Measurements from ENCODE around the gene IKBKG.

IKBKG gene

DNA sequence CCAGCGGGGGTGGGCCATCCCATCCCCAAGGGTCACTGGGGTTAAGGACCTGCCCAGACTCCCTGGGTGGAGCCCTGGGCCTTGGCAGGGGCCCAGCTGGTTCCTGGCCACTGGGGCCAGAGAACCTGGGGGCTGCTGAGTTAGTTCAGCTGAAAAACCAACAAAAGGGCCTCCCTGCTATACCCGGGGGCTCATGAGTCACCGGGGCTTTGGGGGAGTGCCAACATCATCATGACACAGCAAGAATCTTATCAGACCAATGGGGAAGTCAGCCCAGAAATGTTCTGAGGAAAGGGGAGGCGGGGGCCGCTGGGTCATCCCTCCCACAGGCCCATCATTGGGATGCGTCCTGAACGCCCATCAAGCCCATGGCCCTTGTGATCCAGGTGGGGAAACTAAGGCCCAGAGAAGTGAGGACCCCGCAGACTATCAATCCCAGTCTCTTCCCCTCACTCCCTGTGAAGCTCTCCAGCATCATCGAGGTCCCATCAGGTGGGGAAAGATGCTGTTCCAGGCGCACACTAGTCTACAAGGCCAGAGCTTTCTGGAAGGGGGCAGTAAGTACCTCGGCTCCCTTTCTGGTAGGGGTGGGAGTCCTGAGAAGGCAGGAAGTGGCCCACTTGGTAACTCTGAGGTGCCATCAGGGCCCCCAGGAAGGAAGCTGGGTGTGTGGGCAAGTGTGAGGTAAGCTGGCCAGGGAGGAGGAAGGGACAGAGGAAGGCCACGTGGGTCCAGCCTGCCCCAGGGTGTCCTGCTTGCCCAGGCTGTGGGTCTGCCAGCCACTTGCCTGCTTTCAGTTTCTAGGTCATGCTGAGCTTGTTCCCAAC, 5.3 kb upstream of the IKBKG start:
- ChIA-PET CTCF (interaction anchor here (1.2 to 2.9 kb wide), 4 partner anchors 8 to 405 kb away, joined by 3 to 10 read pairs (median 6); partner anchors contain the start of gene RPL10), POLR2A (interaction anchor here (1.7 kb wide), 1 partner anchor 171 kb away, joined by 4 read pairs; no protein-coding TSS in a partner anchor)
- TF ChIP-seq, protein P1, sequence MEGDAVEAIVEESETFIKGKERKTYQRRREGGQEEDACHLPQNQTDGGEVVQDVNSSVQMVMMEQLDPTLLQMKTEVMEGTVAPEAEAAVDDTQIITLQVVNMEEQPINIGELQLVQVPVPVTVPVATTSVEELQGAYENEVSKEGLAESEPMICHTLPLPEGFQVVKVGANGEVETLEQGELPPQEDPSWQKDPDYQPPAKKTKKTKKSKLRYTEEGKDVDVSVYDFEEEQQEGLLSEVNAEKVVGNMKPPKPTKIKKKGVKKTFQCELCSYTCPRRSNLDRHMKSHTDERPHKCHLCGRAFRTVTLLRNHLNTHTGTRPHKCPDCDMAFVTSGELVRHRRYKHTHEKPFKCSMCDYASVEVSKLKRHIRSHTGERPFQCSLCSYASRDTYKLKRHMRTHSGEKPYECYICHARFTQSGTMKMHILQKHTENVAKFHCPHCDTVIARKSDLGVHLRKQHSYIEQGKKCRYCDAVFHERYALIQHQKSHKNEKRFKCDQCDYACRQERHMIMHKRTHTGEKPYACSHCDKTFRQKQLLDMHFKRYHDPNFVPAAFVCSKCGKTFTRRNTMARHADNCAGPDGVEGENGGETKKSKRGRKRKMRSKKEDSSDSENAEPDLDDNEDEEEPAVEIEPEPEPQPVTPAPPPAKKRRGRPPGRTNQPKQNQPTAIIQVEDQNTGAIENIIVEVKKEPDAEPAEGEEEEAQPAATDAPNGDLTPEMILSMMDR (IDR thresholded peaks at IDR 0.05; ENCODE audit: control extremely low read depth, extremely low read depth, low read depth, missing control alignments), result no peak
- no peak for DNase-seq (ENCODE audit: extremely low spot score)

DNA sequence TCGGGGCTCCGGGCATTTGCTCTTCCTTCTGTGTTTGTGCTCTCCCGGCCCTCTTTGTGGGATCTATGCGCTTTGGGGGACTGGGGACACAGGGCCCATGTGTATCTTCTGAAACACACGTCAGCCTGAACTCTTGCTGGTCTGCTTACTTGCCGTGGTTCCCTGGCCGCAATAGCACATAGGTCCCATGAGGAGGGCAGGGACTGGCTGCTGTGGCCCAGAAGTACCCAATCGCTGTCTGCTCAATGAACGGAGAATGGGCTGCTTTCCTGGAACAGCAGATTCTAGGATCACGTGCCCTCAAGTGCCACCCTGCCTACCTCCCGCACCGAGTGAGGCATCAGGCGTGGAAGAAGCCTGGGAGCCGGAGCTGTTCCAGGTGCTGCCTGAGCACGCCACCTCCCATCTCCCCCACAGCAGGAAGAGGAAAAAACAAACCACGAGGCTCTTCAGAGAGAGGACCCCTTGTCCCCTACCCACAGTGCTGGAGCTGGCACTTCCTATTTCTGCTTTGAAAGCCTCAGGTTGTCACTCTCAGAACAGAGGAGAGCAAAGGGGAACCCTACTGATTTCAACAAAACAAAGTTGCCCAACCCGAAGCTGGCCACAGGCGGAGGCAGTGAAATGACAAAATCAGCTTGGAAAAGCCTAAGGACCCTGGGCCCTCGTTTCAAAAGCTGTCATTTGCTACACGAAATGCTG, 4.5 kb upstream of the IKBKG start:
- ChIA-PET POLR2A (interaction anchor here (1.7 kb wide), 1 partner anchor 172 kb away, joined by 4 read pairs; no protein-coding TSS in a partner anchor), CTCF (interaction anchor here (0.9 to 2.9 kb wide), 5 partner anchors 9 to 406 kb away, joined by 3 to 10 read pairs (median 3); partner anchors contain the start of gene RPL10)
- TF ChIP-seq, protein P1 (IDR thresholded peaks at IDR 0.05; ENCODE audit: control extremely low read depth, extremely low read depth, low read depth, missing control alignments), result no peak
- no peak for DNase-seq (ENCODE audit: extremely low spot score)

DNA sequence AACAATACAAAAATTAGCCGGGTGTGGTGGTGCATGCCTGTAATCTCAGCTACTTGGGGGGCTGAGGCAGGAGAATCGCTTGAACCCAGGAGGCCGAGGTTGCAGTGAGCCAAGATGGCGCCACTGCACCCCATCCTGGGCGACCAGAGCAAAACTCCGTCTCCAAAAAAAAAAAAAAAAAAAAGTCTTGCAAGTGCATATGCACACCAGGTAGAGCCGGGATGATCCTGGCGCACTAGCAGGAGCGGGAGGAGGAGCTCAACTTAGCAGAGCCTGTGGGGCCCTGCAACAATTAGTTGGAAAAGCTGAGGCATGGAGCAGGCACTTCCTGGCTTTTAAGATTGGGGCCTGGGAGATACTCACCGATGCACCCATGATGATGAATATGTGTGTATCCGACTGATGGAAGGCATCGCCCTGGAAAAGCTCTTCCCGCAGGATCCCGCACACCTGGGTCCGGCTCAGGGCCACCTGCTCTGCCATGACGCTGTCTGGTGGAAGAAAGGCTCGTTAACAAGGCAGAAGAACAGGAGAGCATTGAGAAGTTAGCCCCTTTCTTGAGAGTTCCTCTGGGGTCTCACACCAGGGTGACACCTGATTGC, 1.6 kb upstream of the IKBKG start:
- no peak for DNase-seq (ENCODE audit: extremely low spot score)
- CTCF ChIA-PET, result interaction anchor here (1.7 kb wide), 1 partner anchor 18 kb away, joined by 5 read pairs; no protein-coding TSS in a partner anchor
- POLR2A ChIA-PET, result no interaction called here
- TF ChIP-seq, protein P1 (IDR thresholded peaks at IDR 0.05; ENCODE audit: control extremely low read depth, extremely low read depth, low read depth, missing control alignments), result no peak

DNA sequence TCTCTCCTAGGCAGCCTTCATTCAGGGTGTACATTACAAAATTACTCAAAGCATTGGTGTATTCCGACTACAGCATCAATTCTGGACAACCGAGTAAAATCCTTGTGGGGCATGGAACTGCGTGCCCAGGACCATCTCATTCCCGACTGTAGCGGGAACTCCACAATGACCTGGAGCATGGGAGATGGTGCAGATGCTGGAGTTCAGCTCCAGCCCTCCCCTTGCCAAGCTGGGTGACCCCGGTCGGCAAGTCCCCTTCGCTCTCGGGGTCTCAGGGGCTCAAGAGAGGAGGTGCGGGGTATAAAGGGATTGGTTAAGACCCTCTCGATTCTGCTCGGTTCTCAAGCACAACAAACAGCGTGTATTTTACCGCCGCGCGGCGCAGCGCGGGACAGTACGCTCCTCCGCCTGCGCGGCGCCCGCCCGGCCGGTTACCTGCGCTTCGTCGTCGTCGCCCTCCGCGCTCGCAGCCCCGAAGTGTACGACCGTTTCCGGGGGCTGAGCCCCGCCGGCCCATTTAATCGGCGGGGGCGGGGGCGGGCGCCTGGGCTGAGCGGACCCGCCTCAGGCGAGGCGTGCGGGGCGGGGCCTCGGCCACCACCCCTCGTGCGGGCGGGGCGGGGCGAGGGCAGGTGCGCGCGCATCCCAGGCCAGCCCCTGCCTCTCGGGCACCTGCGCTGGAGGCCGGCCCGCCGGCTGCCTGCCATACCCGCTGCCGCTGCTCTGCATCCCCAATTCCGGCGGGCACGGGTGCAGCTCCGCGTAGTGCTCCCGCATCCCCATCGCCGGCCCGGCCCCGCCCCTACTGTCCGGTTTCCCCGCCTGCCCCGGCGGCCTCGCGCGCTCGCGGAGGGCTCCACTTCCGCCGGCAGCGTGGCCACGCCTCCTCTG, 821 bp upstream of the IKBKG start, which contains the start of gene G6PD:
TSS of gene G6PD (minus strand) at position 493 of the 891 bp plus-strand sequence. CDS start 691 bp downstream, outside the sequence.
- peak; percentile 88 for DNase-seq (ENCODE audit: extremely low spot score)
- TF ChIP-seq, protein P1 (IDR thresholded peaks at IDR 0.05; ENCODE audit: control extremely low read depth, extremely low read depth, low read depth, missing control alignments), result no peak
- CTCF ChIA-PET, result interaction anchor here (1.7 kb wide), 1 partner anchor 19 kb away, joined by 5 read pairs; no protein-coding TSS in a partner anchor

DNA sequence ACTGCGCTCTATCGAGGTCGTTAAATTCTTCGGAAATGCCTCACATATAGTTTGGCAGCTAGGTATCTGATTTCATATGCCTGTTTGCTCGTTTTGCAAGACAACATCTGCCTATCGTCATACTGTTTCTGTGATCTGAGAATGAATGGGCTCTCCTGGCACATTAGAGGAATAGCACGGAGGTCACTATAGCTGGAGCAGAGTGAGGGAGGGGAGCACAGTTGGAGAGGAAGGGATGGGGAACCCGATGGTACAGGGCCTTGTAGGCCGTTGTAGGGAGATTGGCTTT, 552 bp downstream of the IKBKG start:
- CTCF ChIA-PET, result interaction anchor here (1.2 kb wide), 1 partner anchor 201 kb away, joined by 4 read pairs; no protein-coding TSS in a partner anchor
- DNase-seq (ENCODE audit: extremely low spot score), result no peak
- POLR2A ChIA-PET, result no interaction called here
- TF ChIP-seq, protein P1 (IDR thresholded peaks at IDR 0.05; ENCODE audit: control extremely low read depth, extremely low read depth, low read depth, missing control alignments), result no peak

More for the DNA sequence above, 821 bp upstream of the IKBKG start, which contains the start of gene G6PD:
- POLR2A ChIA-PET, result no interaction called here
